Measurements from ENCODE around the gene PARPBP. TPM values are rescaled to one million over a fixed set of nuclear protein-coding genes. Genes with fewer than 3 reads are reported as not detected.

Gene PARPBP
- total RNA-seq, 5 donors from 2014 or later (not counting 1 experiment from before 2014, with no cell fraction given): 1.7 to 3.8 (median 1.8) TPM

GRCh38 chr12:102096855-102097254 lies 23.1 kb upstream of the PARPBP start:
- H3K27ac Mint-ChIP-seq: no peak overlapping the region

GRCh38 chr12:102106905-102107304 lies 13.1 kb upstream of the PARPBP start:
- H3K4me3 ChIP-seq (ENCODE audit: control insufficient read depth in 1 of 2, extremely low read depth in 1 of 2, low read length in 1 of 2): no peak overlapping the region
- POLR2A ChIA-PET: no interaction called here
- CTCF ChIA-PET: no interaction called here
- no CpG with 5 or more reads among the region's 3 CpGs for WGBS (ENCODE audit: insufficient coverage)
- DNase-seq (no peak), ATAC-seq (replicated peaks in 1 of 4) (no peak)
- H3K27ac Mint-ChIP-seq: no peak overlapping the region
- H3K4me1 ChIP-seq (ENCODE audit: control insufficient read depth in 1 of 2, extremely low read depth in 1 of 2, insufficient read depth in 2 of 2, low read length in 2 of 2): no peaks in the 10 kb centered on the region
- H3K36me3 ChIP-seq (ENCODE audit: control insufficient read depth in 2 of 2, extremely low read depth in 1 of 2, insufficient read depth in 1 of 2, low read length in 1 of 2): peaks cover 0 to 45% of the 10 kb centered on the region in 2 donors
- peaks cover 2 to 5% (median 5%) of the 10 kb centered on the region in 3 donors for H3K9me3 Mint-ChIP-seq
- no peaks in the 10 kb centered on the region for H3K27me3 ChIP-seq (replicated peaks in 1 of 2; ENCODE audit: control insufficient read depth in 2 of 2, extremely low read depth in 1 of 2, insufficient read depth in 2 of 2, low read length in 1 of 2)
- no peaks in the 10 kb centered on the region for H3K27me3 Mint-ChIP-seq
- H3K4me3 Mint-ChIP-seq: no peak overlapping the region
- no peak overlapping the region for H3K27ac ChIP-seq (ENCODE audit: low read length)
- H3K36me3 Mint-ChIP-seq: peaks cover 82% of the 10 kb centered on the region
- peaks cover 4 to 9% (median 8%) of the 10 kb centered on the region in 3 donors for H3K4me1 Mint-ChIP-seq
- peaks cover 2% of the 10 kb centered on the region for H3K9me3 ChIP-seq

More at GRCh38 chr12:102096855-102097254, 23.1 kb upstream of the PARPBP start:
- ChIA-PET CTCF (interaction anchor here (0.6 to 1.2 kb wide), 4 partner anchors 21 to 32 kb away, joined by 3 to 4 read pairs (median 3); no protein-coding TSS in a partner anchor), POLR2A (interaction anchor here in 1 of 2 donors (0.6 kb wide), 1 partner anchor 43 kb away, joined by 6 read pairs; no protein-coding TSS in a partner anchor)
- no peaks in the 10 kb centered on the region for H3K4me1 Mint-ChIP-seq
- Histone ChIP-seq H3K9me3 (no peaks in the 10 kb centered on the region), H3K27me3 (replicated peaks in 1 of 2; ENCODE audit: control insufficient read depth in 2 of 2, extremely low read depth in 1 of 2, insufficient read depth in 2 of 2, low read length in 1 of 2) (no peaks in the 10 kb centered on the region), H3K4me3 (ENCODE audit: control insufficient read depth in 1 of 2, extremely low read depth in 1 of 2, low read length in 1 of 2) (no peak overlapping the region), H3K4me1 (ENCODE audit: control insufficient read depth in 1 of 2, extremely low read depth in 1 of 2, insufficient read depth in 2 of 2, low read length in 2 of 2) (no peaks in the 10 kb centered on the region), H3K36me3 (ENCODE audit: control insufficient read depth in 2 of 2, extremely low read depth in 1 of 2, insufficient read depth in 1 of 2, low read length in 1 of 2) (peaks cover 0 to 20% of the 10 kb centered on the region in 2 donors), H3K27ac (ENCODE audit: low read length) (no peak overlapping the region)
- peaks cover 37% of the 10 kb centered on the region for H3K36me3 Mint-ChIP-seq
- WGBS (ENCODE audit: insufficient coverage): 94% methylated on average over 2 of the region's 3 CpGs
- no peak for DNase-seq
- no peaks in the 10 kb centered on the region for H3K9me3 Mint-ChIP-seq
- no peak for ATAC-seq (replicated peaks in 1 of 4)
- H3K27me3 Mint-ChIP-seq: no peaks in the 10 kb centered on the region
- H3K4me3 Mint-ChIP-seq: no peak overlapping the region

- H3K4me3 ChIP-seq (ENCODE audit: control insufficient read depth in 1 of 2, extremely low read depth in 1 of 2, low read length in 1 of 2): no peak overlapping the region
- H3K27me3 ChIP-seq (replicated peaks in 1 of 2; ENCODE audit: control insufficient read depth in 2 of 2, extremely low read depth in 1 of 2, insufficient read depth in 2 of 2, low read length in 1 of 2): no peaks in the 10 kb centered on the region
- no CpG with 5 or more reads among the region's 1 CpG for WGBS (ENCODE audit: insufficient coverage)
- no peaks in the 10 kb centered on the region for H3K27me3 Mint-ChIP-seq
- ChIA-PET POLR2A (no interaction called here), CTCF (no interaction called here)
- H3K4me3 Mint-ChIP-seq: no peak overlapping the region
- ATAC-seq (replicated peaks in 1 of 4) (no peak), DNase-seq (no peak)
- H3K9me3 Mint-ChIP-seq: peaks cover 2 to 5% (median 5%) of the 10 kb centered on the region in 3 donors
- peaks cover 2% of the 10 kb centered on the region for H3K9me3 ChIP-seq
- peaks cover 0 to 45% of the 10 kb centered on the region in 2 donors for H3K36me3 ChIP-seq (ENCODE audit: control insufficient read depth in 2 of 2, extremely low read depth in 1 of 2, insufficient read depth in 1 of 2, low read length in 1 of 2)
- peaks cover 77% of the 10 kb centered on the region for H3K36me3 Mint-ChIP-seq
- no peaks in the 10 kb centered on the region for H3K4me1 ChIP-seq (ENCODE audit: control insufficient read depth in 1 of 2, extremely low read depth in 1 of 2, insufficient read depth in 2 of 2, low read length in 2 of 2)
- H3K4me1 Mint-ChIP-seq: peaks cover 5 to 9% (median 8%) of the 10 kb centered on the region in 3 donors
- H3K27ac ChIP-seq (ENCODE audit: low read length): no peak overlapping the region
- H3K27ac Mint-ChIP-seq: no peak overlapping the region
These were observed 12.0 kb upstream of the PARPBP start for GRCh38 chr12:102107970-102108369.

GRCh38 chr12:102110782-102111181 lies 9.2 kb upstream of the PARPBP start:
- Mint-ChIP-seq H3K27me3 (no peaks in the 10 kb centered on the region), H3K4me1 (peaks cover 8 to 9% (median 8%) of the 10 kb centered on the region in 3 donors), H3K9me3 (peaks cover 2 to 5% (median 5%) of the 10 kb centered on the region in 3 donors), H3K4me3 (no peak overlapping the region), H3K36me3 (peaks cover 60% of the 10 kb centered on the region), H3K27ac (no peak overlapping the region)
- ChIA-PET POLR2A (interaction anchor here in 1 of 2 donors (0.7 kb wide), 2 partner anchors 11 to 286 kb away, joined by 3 read pairs; no protein-coding TSS in a partner anchor), CTCF (interaction anchor here in 1 of 2 donors (1.5 kb wide), 1 partner anchor 10 kb away, joined by 3 read pairs; no protein-coding TSS in a partner anchor)
- no peak for ATAC-seq (replicated peaks in 1 of 4)
- Histone ChIP-seq H3K27ac (ENCODE audit: low read length) (no peak overlapping the region), H3K4me3 (ENCODE audit: control insufficient read depth in 1 of 2, extremely low read depth in 1 of 2, low read length in 1 of 2) (no peak overlapping the region), H3K4me1 (ENCODE audit: control insufficient read depth in 1 of 2, extremely low read depth in 1 of 2, insufficient read depth in 2 of 2, low read length in 2 of 2) (no peaks in the 10 kb centered on the region), H3K36me3 (ENCODE audit: control insufficient read depth in 2 of 2, extremely low read depth in 1 of 2, insufficient read depth in 1 of 2, low read length in 1 of 2) (peaks cover 0 to 48% of the 10 kb centered on the region in 2 donors), H3K9me3 (peaks cover 2% of the 10 kb centered on the region), H3K27me3 (replicated peaks in 1 of 2; ENCODE audit: control insufficient read depth in 2 of 2, extremely low read depth in 1 of 2, insufficient read depth in 2 of 2, low read length in 1 of 2) (no peaks in the 10 kb centered on the region)
- no peak for DNase-seq

GRCh38 chr12:102114212-102114611 lies 5.8 kb upstream of the PARPBP start:
- WGBS (ENCODE audit: insufficient coverage): no CpG with 5 or more reads among the region's 2 CpGs
- CTCF ChIA-PET: no interaction called here
- ATAC-seq (replicated peaks in 1 of 4) (no peak), DNase-seq (no peak)
- no peak overlapping the region for H3K4me3 Mint-ChIP-seq
- peaks cover 9 to 22% (median 12%) of the 10 kb centered on the region in 3 donors for H3K4me1 Mint-ChIP-seq
- Histone ChIP-seq H3K27ac (ENCODE audit: low read length) (no peak overlapping the region), H3K4me3 (ENCODE audit: control insufficient read depth in 1 of 2, extremely low read depth in 1 of 2, low read length in 1 of 2) (no peak overlapping the region), H3K9me3 (no peaks in the 10 kb centered on the region), H3K4me1 (ENCODE audit: control insufficient read depth in 1 of 2, extremely low read depth in 1 of 2, insufficient read depth in 2 of 2, low read length in 2 of 2) (peaks cover 4 to 6% of the 10 kb centered on the region in 2 experiments), H3K36me3 (ENCODE audit: control insufficient read depth in 2 of 2, extremely low read depth in 1 of 2, insufficient read depth in 1 of 2, low read length in 1 of 2) (peaks cover 0 to 33% of the 10 kb centered on the region in 2 donors), H3K27me3 (replicated peaks in 1 of 2; ENCODE audit: control insufficient read depth in 2 of 2, extremely low read depth in 1 of 2, insufficient read depth in 2 of 2, low read length in 1 of 2) (no peaks in the 10 kb centered on the region)
- POLR2A ChIA-PET: no interaction called here
- H3K9me3 Mint-ChIP-seq: no peaks in the 10 kb centered on the region
- no peak overlapping the region for H3K27ac Mint-ChIP-seq
- no peaks in the 10 kb centered on the region for H3K27me3 Mint-ChIP-seq
- peaks cover 43% of the 10 kb centered on the region for H3K36me3 Mint-ChIP-seq

GRCh38 chr12:102116392-102116791 lies 3.6 kb upstream of the PARPBP start:
- peaks cover 25% of the 10 kb centered on the region for H3K36me3 Mint-ChIP-seq
- peaks cover 22 to 30% (median 24%) of the 10 kb centered on the region in 3 donors for H3K4me1 Mint-ChIP-seq
- H3K9me3 Mint-ChIP-seq: no peaks in the 10 kb centered on the region
- H3K27me3 Mint-ChIP-seq: no peaks in the 10 kb centered on the region
- Histone ChIP-seq H3K27ac (ENCODE audit: low read length) (no peak overlapping the region), H3K36me3 (ENCODE audit: control insufficient read depth in 2 of 2, extremely low read depth in 1 of 2, insufficient read depth in 1 of 2, low read length in 1 of 2) (peaks cover 0 to 16% of the 10 kb centered on the region in 2 donors), H3K9me3 (no peaks in the 10 kb centered on the region), H3K27me3 (replicated peaks in 1 of 2; ENCODE audit: control insufficient read depth in 2 of 2, extremely low read depth in 1 of 2, insufficient read depth in 2 of 2, low read length in 1 of 2) (no peaks in the 10 kb centered on the region), H3K4me1 (ENCODE audit: control insufficient read depth in 1 of 2, extremely low read depth in 1 of 2, insufficient read depth in 2 of 2, low read length in 2 of 2) (peaks cover 14% of the 10 kb centered on the region in 2 experiments), H3K4me3 (ENCODE audit: control insufficient read depth in 1 of 2, extremely low read depth in 1 of 2, low read length in 1 of 2) (no peak overlapping the region)
- 96% methylated on average over 3 of the region's 7 CpGs for WGBS (ENCODE audit: insufficient coverage)
- no peak for ATAC-seq (replicated peaks in 1 of 4)
- no peak overlapping the region for H3K4me3 Mint-ChIP-seq
- no peak for DNase-seq
- ChIA-PET CTCF (no interaction called here), POLR2A (no interaction called here)
- H3K27ac Mint-ChIP-seq: no peak overlapping the region
